Activated T-helper 1 cell treated with anti-CD3 and anti-CD28 coated beads, Interleukin-12 subunit alpha, Interleukin-12 subunit beta, Interleukin-2, Interleukin-4 antibody, amounts not matched to agents 30 ng/mL and 10 ng/mL and 1 ng/mL, durations not matched to agents 14 hours and 24 hours and 36 hours (primary cell): ENCODE measurements around the gene CABLES2. TPM values are rescaled to one million over a fixed set of nuclear protein-coding genes. Genes with fewer than 3 reads are reported as not detected.

ENCODE experiments used
- DNase-seq: peaks from one replicate; pipeline ENCODE4 v3.0.0; 2021; ENCODE audit warnings: low spot score
- H3K27ac Mint-ChIP-seq: one replicate; pipeline ENCODE4 v1.8.0; 2021; ENCODE audit warnings: mild to moderate bottlenecking, mixed read lengths
- H3K27me3 Mint-ChIP-seq: one replicate; pipeline ENCODE4 v1.8.0; 2022; ENCODE audit warnings: mild to moderate bottlenecking, moderate library complexity, mixed read lengths; ENCODE audit not compliant: insufficient read depth
- H3K36me3 Mint-ChIP-seq: one replicate; pipeline ENCODE4 v1.8.0; 2021; ENCODE audit warnings: low read depth, mixed read lengths
- H3K4me1 Mint-ChIP-seq: one replicate; pipeline ENCODE4 v1.8.0; 2021; ENCODE audit warnings: low read depth, mixed read lengths
- H3K4me3 Mint-ChIP-seq: one replicate; pipeline ENCODE4 v1.8.0; 2021; ENCODE audit warnings: mild to moderate bottlenecking, moderate library complexity, mixed read lengths
- H3K9me3 Mint-ChIP-seq: one replicate; pipeline ENCODE4 v1.8.0; 2021; ENCODE audit warnings: mixed read lengths
- intact Hi-C: fragments of 100-400 bp; cut with micrococcal nuclease; formaldehyde crosslinking; loops from one replicate; pipeline ENCODE4 v1.15.1; 2024
- total RNA-seq: library from RNA; stranded (reverse); gene quantifications from 2 replicates; pipeline ENCODE4 v1.2.3, GENCODE V29; 2022

Gene CABLES2
- total RNA-seq, 1 donor from 2014 or later: 12.9 TPM

GRCh38 chr20:62446481-62446880 lies 39.4 kb upstream of the CABLES2 start:
- H3K4me3 Mint-ChIP-seq: no peak overlapping the region
- H3K27ac Mint-ChIP-seq: no peak overlapping the region
- H3K36me3 Mint-ChIP-seq: no peaks in the 10 kb centered on the region
- no peak for DNase-seq
- no peaks in the 10 kb centered on the region for H3K27me3 Mint-ChIP-seq
- no peaks in the 10 kb centered on the region for H3K4me1 Mint-ChIP-seq
- H3K9me3 Mint-ChIP-seq: no peaks in the 10 kb centered on the region
- intact Hi-C loops: no loop called here

GRCh38 chr20:62445553-62446340 lies 38.7 kb upstream of the CABLES2 start:
- H3K9me3 Mint-ChIP-seq: no peaks in the 10 kb centered on the region
- H3K4me1 Mint-ChIP-seq: no peaks in the 10 kb centered on the region
- no peak overlapping the region for H3K4me3 Mint-ChIP-seq
- DNase-seq: no peak
- H3K36me3 Mint-ChIP-seq: no peaks in the 10 kb centered on the region
- H3K27ac Mint-ChIP-seq: no peak overlapping the region
- peaks cover under 1% of the 10 kb centered on the region for H3K27me3 Mint-ChIP-seq
- intact Hi-C loops: no loop called here

- no peaks in the 10 kb centered on the region for H3K36me3 Mint-ChIP-seq
- no peaks in the 10 kb centered on the region for H3K4me1 Mint-ChIP-seq
- no peak for DNase-seq
Observed at GRCh38 chr20:62444286-62444685, 37.2 kb upstream of the CABLES2 start.

GRCh38 chr20:62441987-62442539 lies 35.0 kb upstream of the CABLES2 start:
- no peak overlapping the region for H3K27ac Mint-ChIP-seq
- no peaks in the 10 kb centered on the region for H3K36me3 Mint-ChIP-seq
- no peak overlapping the region for H3K4me3 Mint-ChIP-seq
- H3K4me1 Mint-ChIP-seq: no peaks in the 10 kb centered on the region
- no peak for DNase-seq
- intact Hi-C loops: no loop called here
- H3K9me3 Mint-ChIP-seq: no peaks in the 10 kb centered on the region
- H3K27me3 Mint-ChIP-seq: peaks cover 2% of the 10 kb centered on the region

More at GRCh38 chr20:62444286-62444685, 37.2 kb upstream of the CABLES2 start:
- Mint-ChIP-seq H3K27ac (no peak overlapping the region), H3K4me3 (no peak overlapping the region), H3K27me3 (peaks cover 2% of the 10 kb centered on the region), H3K9me3 (no peaks in the 10 kb centered on the region)
- intact Hi-C loops: no loop called here

- no peak for DNase-seq
- intact Hi-C loops: no loop called here
- H3K9me3 Mint-ChIP-seq: no peaks in the 10 kb centered on the region
- H3K36me3 Mint-ChIP-seq: no peaks in the 10 kb centered on the region
- H3K27me3 Mint-ChIP-seq: peaks cover 8% of the 10 kb centered on the region
- H3K27ac Mint-ChIP-seq: no peak overlapping the region
- H3K4me1 Mint-ChIP-seq: no peaks in the 10 kb centered on the region
- H3K4me3 Mint-ChIP-seq: no peak overlapping the region
Observed at GRCh38 chr20:62439218-62439617, 32.1 kb upstream of the CABLES2 start.

- intact Hi-C loops: no loop called here
- DNase-seq: no peak
- Mint-ChIP-seq H3K27me3 (peaks cover 12% of the 10 kb centered on the region), H3K4me1 (no peaks in the 10 kb centered on the region), H3K4me3 (no peak overlapping the region), H3K27ac (no peak overlapping the region), H3K9me3 (no peaks in the 10 kb centered on the region), H3K36me3 (no peaks in the 10 kb centered on the region)
Observed at GRCh38 chr20:62437927-62438326, 30.8 kb upstream of the CABLES2 start.

- Mint-ChIP-seq H3K9me3 (no peaks in the 10 kb centered on the region), H3K4me1 (no peaks in the 10 kb centered on the region), H3K27me3 (peaks cover 16% of the 10 kb centered on the region), H3K36me3 (no peaks in the 10 kb centered on the region), H3K27ac (no peak overlapping the region), H3K4me3 (no peak overlapping the region)
- intact Hi-C loops: no loop called here
- no peak for DNase-seq
Observed at GRCh38 chr20:62437496-62437895, 30.4 kb upstream of the CABLES2 start.

GRCh38 chr20:62436692-62437091 lies 29.6 kb upstream of the CABLES2 start:
- no peak overlapping the region for H3K27ac Mint-ChIP-seq
- no peaks in the 10 kb centered on the region for H3K9me3 Mint-ChIP-seq
- DNase-seq: no peak
- H3K27me3 Mint-ChIP-seq: peaks cover 16% of the 10 kb centered on the region
- H3K36me3 Mint-ChIP-seq: no peaks in the 10 kb centered on the region
- no peak overlapping the region for H3K4me3 Mint-ChIP-seq
- no peaks in the 10 kb centered on the region for H3K4me1 Mint-ChIP-seq
- intact Hi-C loops: no loop called here

GRCh38 chr20:62433658-62434497 lies 26.8 kb upstream of the CABLES2 start:
- H3K36me3 Mint-ChIP-seq: no peaks in the 10 kb centered on the region
- no peak for DNase-seq
- no peaks in the 10 kb centered on the region for H3K9me3 Mint-ChIP-seq
- peaks cover 14% of the 10 kb centered on the region for H3K27me3 Mint-ChIP-seq
- H3K27ac Mint-ChIP-seq: no peak overlapping the region
- no peak overlapping the region for H3K4me3 Mint-ChIP-seq
- intact Hi-C loops: no loop called here
- no peaks in the 10 kb centered on the region for H3K4me1 Mint-ChIP-seq

- Mint-ChIP-seq H3K36me3 (no peaks in the 10 kb centered on the region), H3K4me3 (no peak overlapping the region), H3K4me1 (no peaks in the 10 kb centered on the region), H3K27me3 (peaks cover 14% of the 10 kb centered on the region), H3K27ac (no peak overlapping the region), H3K9me3 (no peaks in the 10 kb centered on the region)
- intact Hi-C loops: no loop called here
- no peak for DNase-seq
Observed at GRCh38 chr20:62430866-62431447, 23.9 kb upstream of the CABLES2 start.

- no peaks in the 10 kb centered on the region for H3K9me3 Mint-ChIP-seq
- H3K27me3 Mint-ChIP-seq: peaks cover 11% of the 10 kb centered on the region
- no peak for DNase-seq
- H3K4me3 Mint-ChIP-seq: no peak overlapping the region
- H3K4me1 Mint-ChIP-seq: no peaks in the 10 kb centered on the region
- H3K27ac Mint-ChIP-seq: no peak overlapping the region
- no peaks in the 10 kb centered on the region for H3K36me3 Mint-ChIP-seq
- intact Hi-C loops: no loop called here
Observed at GRCh38 chr20:62430311-62430853, 23.3 kb upstream of the CABLES2 start.

GRCh38 chr20:62429455-62430310 lies 22.6 kb upstream of the CABLES2 start:
- H3K36me3 Mint-ChIP-seq: no peaks in the 10 kb centered on the region
- H3K27ac Mint-ChIP-seq: no peak overlapping the region
- peaks cover 8% of the 10 kb centered on the region for H3K27me3 Mint-ChIP-seq
- no peak for DNase-seq
- intact Hi-C loops: no loop called here
- no peaks in the 10 kb centered on the region for H3K9me3 Mint-ChIP-seq
- H3K4me3 Mint-ChIP-seq: no peak overlapping the region
- H3K4me1 Mint-ChIP-seq: no peaks in the 10 kb centered on the region
